ENCODE results near the gene CLK1. TPM values are rescaled to one million over a fixed set of nuclear protein-coding genes. Genes with fewer than 3 reads are reported as not detected.

Gene CLK1
- total RNA-seq, 2 experiments from 2014 or later = 95.8 to 102 TPM

DNA sequence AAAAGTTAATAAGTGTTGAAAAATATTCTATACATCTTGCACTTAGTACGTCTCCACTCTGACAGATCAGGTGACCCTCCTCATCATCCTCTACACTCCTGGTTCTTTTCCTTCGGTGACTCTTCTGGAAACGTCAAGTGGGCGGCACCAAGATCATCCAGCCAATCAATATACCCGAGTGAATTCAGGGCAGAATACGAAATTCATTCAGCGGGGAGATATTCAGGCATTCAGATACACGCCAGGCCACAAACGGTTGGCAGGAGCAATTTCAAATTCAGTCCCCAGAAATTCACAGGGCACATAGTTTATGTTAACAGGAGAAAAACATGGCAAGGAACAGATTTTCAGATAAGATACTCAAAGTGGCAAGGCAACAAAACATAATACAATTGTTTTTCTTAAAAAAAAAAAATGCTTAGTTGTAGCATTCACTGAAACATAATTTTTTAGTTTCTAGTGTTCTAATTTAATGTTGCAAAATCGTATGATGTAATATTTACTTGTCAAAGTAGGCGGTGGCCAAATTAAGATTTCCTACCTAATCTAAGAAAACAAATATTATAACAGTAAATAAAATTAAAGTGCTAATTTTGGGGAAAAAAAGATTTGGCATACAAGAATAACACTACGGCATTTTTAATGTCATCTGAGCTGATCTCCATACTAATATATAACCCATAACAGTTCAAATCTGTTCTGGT, 4.2 kb downstream of the CLK1 start:
- ChIA-PET CTCF (interaction anchor here (0.8 kb wide), 1 partner anchor 19 kb away, joined by 3 read pairs; no protein-coding TSS in a partner anchor), POLR2A (interaction anchor here (0.7 kb wide), 1 partner anchor 80 kb away, joined by 3 read pairs; no protein-coding TSS in a partner anchor)

- ChIA-PET POLR2A (no interaction called here), CTCF (no interaction called here)
Observed at GRCh38 chr2:200856806-200857205, 7.7 kb downstream of the CLK1 start.

DNA sequence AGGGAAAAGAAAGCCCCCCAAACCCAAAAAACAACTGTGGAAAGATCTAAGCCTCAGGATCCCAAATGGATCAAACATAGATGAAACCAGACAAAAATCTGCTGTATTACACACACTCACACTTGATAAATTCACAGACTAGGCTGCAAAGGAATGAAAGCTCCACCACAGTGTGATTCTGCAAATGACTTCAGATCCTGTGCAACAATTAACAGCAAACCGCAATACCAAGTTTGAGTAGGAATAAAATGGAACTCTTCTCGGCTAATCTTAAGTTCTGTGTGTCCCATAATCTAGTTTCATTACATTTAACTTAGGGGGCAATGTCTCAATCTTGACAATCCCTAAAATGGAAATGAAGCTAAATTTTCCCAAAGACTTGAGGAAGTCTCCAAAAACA, 11.9 kb downstream of the CLK1 start:
- CTCF ChIA-PET = no interaction called here
- POLR2A ChIA-PET = interaction anchor here (0.7 kb wide), 1 partner anchor 37 kb away, joined by 3 read pairs; the partner anchor contains the start of gene NIF3L1

DNA sequence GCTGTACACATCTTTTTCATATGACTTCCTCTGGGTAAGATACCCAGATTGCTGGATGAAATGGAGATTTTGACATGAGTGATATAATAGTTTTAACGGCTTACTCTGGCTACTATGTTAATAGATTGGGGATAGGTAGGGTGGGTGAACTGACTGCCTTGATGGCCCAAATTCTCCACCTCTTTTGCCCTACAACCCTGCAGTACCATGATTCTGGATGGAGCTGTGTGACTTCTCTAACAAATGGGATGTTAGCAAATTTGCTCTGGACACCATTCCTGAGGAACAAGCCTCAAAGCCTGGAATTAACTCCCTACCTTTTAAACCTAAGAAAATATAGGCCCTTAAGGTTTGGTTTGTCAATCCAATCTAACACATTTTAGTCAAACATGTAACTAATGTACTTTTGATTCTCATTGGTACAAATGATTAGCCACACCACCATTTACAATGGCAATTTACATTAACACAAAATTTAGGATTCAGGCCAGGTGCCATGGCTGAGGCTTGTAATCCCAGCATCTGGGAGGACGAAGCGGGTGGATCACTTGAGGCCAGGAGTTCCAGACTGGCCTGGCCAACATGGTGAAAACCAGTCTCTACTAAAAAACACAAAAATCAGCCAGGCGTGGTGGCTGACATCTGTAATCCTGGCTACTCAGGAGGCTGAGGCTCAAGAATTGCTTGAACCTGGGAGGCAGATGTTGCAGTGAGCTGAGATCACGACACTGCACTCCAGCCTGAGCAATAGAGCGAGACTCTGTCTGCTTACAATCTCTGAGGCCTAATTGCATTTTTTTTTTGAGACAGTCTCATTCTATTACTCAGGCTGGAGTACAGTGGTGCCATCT, 12.8 kb downstream of the CLK1 start:
- POLR2A ChIA-PET = no interaction called here

GRCh38 chr2:200850512-200851256, 13.8 kb downstream of the CLK1 start:
- CTCF ChIA-PET = interaction anchor here (1.3 kb wide), 1 partner anchor 272 kb away, joined by 6 read pairs; no protein-coding TSS in a partner anchor
- POLR2A ChIA-PET = interaction anchor here (0.9 kb wide), 1 partner anchor 223 kb away, joined by 5 read pairs; no protein-coding TSS in a partner anchor

More for the DNA sequence above, 12.8 kb downstream of the CLK1 start:
- CTCF ChIA-PET = no interaction called here

DNA sequence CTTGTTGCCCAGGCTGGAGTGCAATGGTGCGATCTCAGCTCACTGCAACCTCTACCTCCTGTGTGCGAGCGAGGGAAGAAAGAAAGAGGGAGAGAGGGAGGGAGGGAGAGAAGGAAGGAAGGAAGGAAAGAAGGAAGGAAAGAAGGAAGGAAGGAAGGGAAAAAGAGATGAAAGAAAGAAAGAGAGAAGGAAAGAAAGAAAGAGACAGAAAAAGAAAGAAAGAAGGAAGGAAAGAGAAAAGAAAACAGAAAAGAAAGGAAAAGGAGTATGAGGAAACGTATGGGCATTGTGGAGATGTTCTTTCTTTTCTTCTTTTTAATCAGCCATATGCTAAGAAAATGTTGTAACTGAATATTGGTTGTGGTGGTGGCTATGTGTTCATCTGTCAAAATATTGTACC, 16.5 kb downstream of the CLK1 start:
- ChIA-PET CTCF (no interaction called here), POLR2A (no interaction called here)

- ChIA-PET POLR2A (no interaction called here), CTCF (no interaction called here)
Observed at GRCh38 chr2:200847269-200847668, 17.2 kb downstream of the CLK1 start.

DNA sequence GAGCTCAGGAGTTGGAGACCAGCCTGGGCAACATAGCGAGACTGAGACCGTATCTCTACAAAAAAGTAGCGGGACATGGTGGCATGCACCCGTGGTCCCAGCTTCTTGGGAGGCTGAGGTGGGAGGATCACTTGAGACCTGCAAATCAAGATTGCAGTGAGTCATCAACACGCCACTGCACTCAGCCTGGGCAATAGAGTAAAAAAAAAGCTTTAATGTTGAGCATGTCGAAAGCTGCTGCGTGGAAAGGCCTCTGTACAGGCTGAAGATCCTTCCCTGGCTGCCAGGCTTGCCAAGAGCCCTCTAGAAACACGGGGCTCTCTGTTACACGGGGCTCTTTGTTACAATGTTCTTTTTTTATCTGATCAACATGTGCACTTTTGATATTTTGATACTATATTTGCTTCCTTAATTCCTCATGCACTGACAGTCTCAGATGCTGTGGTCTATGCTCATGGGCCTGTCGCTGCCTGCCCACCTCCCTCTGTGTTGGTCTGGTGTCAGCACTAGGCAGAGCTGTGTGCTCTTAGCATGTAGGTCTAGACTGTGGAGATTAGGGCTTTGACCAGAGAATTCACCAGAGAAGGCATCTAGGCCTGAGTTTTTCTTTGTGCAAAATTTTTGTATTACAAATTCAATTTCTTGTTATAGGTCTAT, 18.7 kb downstream of the CLK1 start:
- ChIA-PET CTCF (no interaction called here), POLR2A (no interaction called here)

DNA sequence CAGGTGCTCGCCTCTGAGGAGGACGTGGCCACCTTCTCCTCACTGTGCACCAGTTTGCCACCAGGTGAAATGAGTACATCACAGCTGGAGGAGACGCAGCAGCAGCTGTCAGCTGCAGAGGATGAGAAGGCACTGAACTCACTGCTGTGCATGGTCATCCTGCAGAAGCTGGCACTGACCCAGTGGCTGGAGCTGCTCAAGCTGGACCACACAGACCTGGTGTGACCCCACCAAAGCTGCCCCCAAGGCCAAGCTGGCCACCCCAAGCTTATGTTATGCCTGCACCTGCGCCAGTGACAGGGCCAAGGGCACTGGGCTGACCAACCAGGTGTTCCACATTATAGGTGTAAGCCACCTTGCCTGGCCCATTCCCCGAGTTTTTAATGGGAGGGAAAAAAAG, 19.3 kb downstream of the CLK1 start:
- ChIA-PET POLR2A (interaction anchor here (0.5 kb wide), 1 partner anchor 19 kb away, joined by 7 read pairs; no protein-coding TSS in a partner anchor), CTCF (no interaction called here)

DNA sequence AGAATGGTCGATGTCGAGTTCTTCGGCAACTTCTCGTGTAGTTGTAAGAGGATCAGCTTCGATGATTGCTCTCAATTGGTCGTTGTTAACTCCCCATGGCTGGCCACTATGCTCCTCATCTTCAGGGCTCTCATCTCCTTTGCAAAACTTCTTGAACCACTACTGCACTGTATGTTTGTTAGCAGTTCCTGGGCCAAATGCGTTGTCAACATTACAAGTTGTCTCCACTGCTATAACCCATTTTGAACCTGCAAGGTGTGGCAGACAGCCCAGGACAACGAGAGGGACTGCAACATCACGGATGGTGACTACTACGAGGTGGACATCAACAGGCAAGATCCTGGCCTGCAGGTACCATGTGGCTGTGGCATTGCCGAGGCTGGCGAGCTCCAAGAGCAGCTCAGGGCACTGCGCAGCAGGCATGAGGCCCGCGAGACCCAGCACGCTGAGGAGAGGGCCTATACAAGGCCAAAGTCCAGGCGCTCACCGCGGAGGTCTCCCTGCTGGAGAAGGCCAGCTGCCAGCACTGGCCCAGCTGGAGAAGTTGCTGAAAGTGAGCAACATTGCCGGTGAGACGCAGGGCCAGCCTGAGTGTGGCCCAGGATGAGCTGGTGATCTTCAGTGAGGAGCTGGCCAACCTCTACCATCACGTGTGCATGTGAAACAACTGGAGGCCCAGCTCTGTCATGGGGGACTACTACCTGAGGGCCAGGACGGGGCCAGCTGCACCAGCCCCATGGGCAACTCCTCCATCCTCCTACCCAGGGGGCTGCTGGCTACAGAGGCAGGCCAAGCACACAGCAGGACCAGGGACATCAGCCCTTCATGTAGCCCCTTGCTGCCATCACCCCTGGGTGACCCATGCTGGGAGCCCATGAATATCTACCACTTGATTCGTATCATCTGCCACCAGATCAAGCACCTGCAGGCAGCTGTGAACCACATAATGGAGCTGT, 20.2 kb downstream of the CLK1 start:
- POLR2A ChIA-PET = interaction anchor here (0.5 kb wide), 1 partner anchor 18 kb away, joined by 7 read pairs; no protein-coding TSS in a partner anchor
- CTCF ChIA-PET = interaction anchor here (0.7 to 0.9 kb wide), 2 partner anchors 11 to 20 kb away, joined by 3 read pairs; no protein-coding TSS in a partner anchor

- ChIA-PET CTCF (no interaction called here), POLR2A (no interaction called here)
Observed at GRCh38 chr2:200839513-200839912, 24.9 kb downstream of the CLK1 start.

- ChIA-PET POLR2A (no interaction called here), CTCF (interaction anchor here (0.6 kb wide), 1 partner anchor 14 kb away, joined by 3 read pairs; no protein-coding TSS in a partner anchor)
Observed at GRCh38 chr2:200834701-200835100, 29.8 kb downstream of the CLK1 start.

- ChIA-PET CTCF (no interaction called here), POLR2A (interaction anchor here (0.8 kb wide), 1 partner anchor 10 kb away, joined by 3 read pairs; no protein-coding TSS in a partner anchor)
Observed at GRCh38 chr2:200829258-200829655, 35.2 kb downstream of the CLK1 start.

DNA sequence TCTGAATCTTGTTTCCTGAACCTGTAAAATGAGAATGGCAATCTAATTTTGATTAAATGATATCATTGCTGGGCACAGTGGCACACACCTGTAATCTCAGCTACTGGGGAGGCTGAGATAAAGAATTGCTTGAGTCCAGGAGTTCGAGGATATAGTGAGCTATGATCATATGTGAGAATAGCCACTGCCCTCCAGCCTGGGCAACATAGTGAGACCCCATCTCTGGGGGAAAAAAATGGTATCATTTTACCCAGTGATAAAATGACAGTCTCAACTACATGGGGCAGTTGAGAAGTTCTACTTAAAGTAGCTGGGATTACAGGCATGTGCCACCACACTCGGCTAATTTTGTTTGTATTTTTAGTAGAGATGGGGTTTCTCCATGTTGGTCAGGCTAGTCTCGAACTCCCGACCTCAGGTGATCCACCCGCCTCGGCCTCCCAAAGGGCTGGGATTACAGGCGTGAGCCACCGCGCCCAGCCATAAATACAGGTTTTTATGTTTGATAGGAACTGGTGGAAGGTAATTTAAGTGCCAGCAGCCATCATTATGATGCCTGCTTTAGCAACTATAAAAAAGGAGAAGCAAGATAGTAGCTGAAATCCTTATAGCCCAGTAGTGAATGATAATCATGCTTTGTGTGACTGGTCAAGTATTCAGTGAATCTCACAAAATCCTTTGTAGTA, 35.7 kb downstream of the CLK1 start:
- ChIA-PET CTCF (no interaction called here), POLR2A (interaction anchor here (0.8 to 1.3 kb wide), 2 partner anchors 10 to 15 kb away, joined by 3 read pairs; no protein-coding TSS in a partner anchor)

- ChIA-PET CTCF (no interaction called here), POLR2A (interaction anchor here (1.1 to 1.3 kb wide), 2 partner anchors 14 to 21 kb away, joined by 3 read pairs; no protein-coding TSS in a partner anchor)
Observed at GRCh38 chr2:200828104-200828503, 36.4 kb downstream of the CLK1 start.

DNA sequence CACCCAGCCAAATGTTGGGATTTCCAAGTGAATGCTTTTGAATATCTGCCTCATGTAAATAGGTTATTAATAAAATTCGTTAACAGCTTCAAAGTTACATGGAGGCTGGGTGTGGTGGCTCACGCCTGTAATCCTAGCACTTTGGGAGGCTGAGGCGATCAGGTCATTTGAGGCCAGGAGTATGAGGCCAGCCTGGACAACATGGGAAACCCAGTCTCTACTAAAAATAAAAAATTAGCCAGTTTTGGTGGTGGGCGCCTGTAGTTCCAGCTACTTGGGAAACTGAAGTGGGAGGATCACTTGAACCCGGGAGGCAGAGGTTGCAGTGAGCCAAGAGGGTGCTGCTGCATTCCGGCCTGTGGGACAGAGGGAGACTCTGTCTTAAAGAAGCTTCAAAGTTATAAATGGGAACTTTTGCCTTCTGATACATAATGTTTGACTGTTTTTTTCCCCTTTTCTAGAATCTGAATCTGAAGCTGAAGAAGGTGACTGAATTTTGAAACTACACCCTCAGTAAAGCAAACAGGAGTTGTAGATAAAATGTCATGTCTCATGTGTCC, 42.7 kb downstream of the CLK1 start:
- POLR2A ChIA-PET = no interaction called here
- CTCF ChIA-PET = no interaction called here

- CTCF ChIA-PET = no interaction called here
- POLR2A ChIA-PET = no interaction called here
Observed at GRCh38 chr2:200820573-200821234, 43.8 kb downstream of the CLK1 start.
